Mesenchymal stem cell (in vitro differentiated cells and primary cell): ENCODE measurements around the gene ASCL5.

ENCODE experiments used
- DNase-seq: peaks from one replicate; pipeline ENCODE4 v3.0.0-alpha.2; 2013
- H2AFZ ChIP-seq: one replicate; pipeline ENCODE4 v1.6.1; 2013; ENCODE audit warnings: low read depth, mild to moderate bottlenecking, control low read depth, inconsistent platforms, low read length, moderate library complexity
- H2AK5ac ChIP-seq: 2 replicates; pipeline ENCODE4 v1.6.1; 2013; ENCODE audit warnings: low read length, moderate library complexity, mild to moderate bottlenecking, inconsistent platforms; ENCODE audit not compliant: severe bottlenecking
- H2BK120ac ChIP-seq: one replicate; pipeline ENCODE4 v1.6.1; 2013; ENCODE audit warnings: low read depth, mild to moderate bottlenecking, inconsistent platforms, low read length, moderate library complexity
- H2BK12ac ChIP-seq, 2 experiments: one replicate each; pipeline ENCODE4 v1.6.1; 2013; ENCODE audit warnings: inconsistent platforms in 2 of 2, low read length in 2 of 2, mild to moderate bottlenecking in 2 of 2, moderate library complexity in 2 of 2, control low read depth in 1 of 2
- H2BK15ac ChIP-seq: one replicate; pipeline ENCODE4 v1.6.1; 2013; ENCODE audit warnings: mild to moderate bottlenecking, low read depth, inconsistent platforms; ENCODE audit not compliant: poor library complexity, severe bottlenecking
- H2BK5ac ChIP-seq: 2 replicates; pipeline ENCODE4 v1.6.1; 2013; ENCODE audit warnings: low read depth, mild to moderate bottlenecking, low read length, control low read depth, inconsistent platforms; ENCODE audit not compliant: poor library complexity, severe bottlenecking
- H3K14ac ChIP-seq, 2 experiments: one replicate each; pipeline ENCODE4 v1.6.1; 2013; ENCODE audit warnings: inconsistent platforms in 2 of 2, low read length in 2 of 2, control low read depth in 1 of 2, mild to moderate bottlenecking in 1 of 2, moderate library complexity in 1 of 2
- H3K18ac ChIP-seq, 2 experiments: one replicate each; pipeline ENCODE4 v1.6.1; 2013; ENCODE audit warnings: inconsistent platforms in 2 of 2, low read length in 2 of 2, control low read depth in 1 of 2, low read depth in 1 of 2, mild to moderate bottlenecking in 1 of 2
- H3K23ac ChIP-seq, 2 experiments: one replicate each; pipeline ENCODE4 v1.6.1; 2013; ENCODE audit warnings: inconsistent platforms in 2 of 2, low read length in 2 of 2, mild to moderate bottlenecking in 2 of 2, moderate library complexity in 2 of 2, control low read depth in 1 of 2
- H3K27ac ChIP-seq: 2 replicates; pipeline ENCODE4 v1.5.1; 2013; ENCODE audit warnings: mild to moderate bottlenecking, moderate library complexity, low read length, control low read depth, inconsistent platforms; ENCODE audit not compliant: poor library complexity, severe bottlenecking
- H3K27me3 ChIP-seq, 2 experiments: 2 replicates each; pipeline versions ENCODE4 v1.6.1 to v1.7.0; 2013; ENCODE audit warnings: low read length in 2 of 2, mild to moderate bottlenecking in 2 of 2, moderate library complexity in 2 of 2, control low read depth in 1 of 2, inconsistent platforms in 1 of 2; ENCODE audit not compliant: control insufficient read depth in 1 of 2, insufficient read depth in 1 of 2
- H3K36me3 ChIP-seq, 2 experiments: 2 replicates each; pipeline versions ENCODE4 v1.6.1 to v1.7.0; 2013; ENCODE audit warnings: low read length in 2 of 2, control low read depth in 1 of 2, inconsistent platforms in 1 of 2, low read depth in 1 of 2, mild to moderate bottlenecking in 1 of 2; ENCODE audit not compliant: insufficient read depth in 2 of 2, control insufficient read depth in 1 of 2
- H3K4ac ChIP-seq, 2 experiments: one replicate each; pipeline ENCODE4 v1.6.1; 2013; ENCODE audit warnings: inconsistent platforms in 2 of 2, low read length in 2 of 2, mild to moderate bottlenecking in 2 of 2, moderate library complexity in 2 of 2, control low read depth in 1 of 2, low read depth in 1 of 2
- H3K4me1 ChIP-seq: 2 replicates; pipeline ENCODE4 v1.6.1; 2013; ENCODE audit warnings: low read depth, low read length, control low read depth; ENCODE audit not compliant: control insufficient read depth, insufficient read depth
- H3K4me2 ChIP-seq: 2 replicates; pipeline ENCODE4 v1.6.1; 2013; ENCODE audit warnings: low read length, mild to moderate bottlenecking, inconsistent platforms; ENCODE audit not compliant: poor library complexity, severe bottlenecking
- H3K4me3 ChIP-seq, 2 experiments: 2 replicates each; pipeline versions ENCODE4 v1.5.1 to v1.7.0; 2013; ENCODE audit warnings: low read length in 2 of 2, mild to moderate bottlenecking in 2 of 2, control low read depth in 1 of 2, low read depth in 1 of 2; ENCODE audit not compliant: insufficient read depth in 1 of 2
- H3K79me1 ChIP-seq: replicated peaks from 2 replicates; pipeline ENCODE4 v1.6.1; 2013; ENCODE audit warnings: mild to moderate bottlenecking, control low read depth, low read length, inconsistent platforms; ENCODE audit not compliant: poor library complexity, severe bottlenecking
- H3K9ac ChIP-seq: 2 replicates; pipeline ENCODE4 v1.7.0; 2013; ENCODE audit warnings: mild to moderate bottlenecking, low read length, moderate library complexity
- H3K9me3 ChIP-seq: 2 replicates; pipeline ENCODE4 v1.7.0; 2013; ENCODE audit warnings: mild to moderate bottlenecking, low read length; ENCODE audit not compliant: control insufficient read depth
- H4K8ac ChIP-seq: one replicate; pipeline ENCODE4 v1.6.1; 2013; ENCODE audit warnings: inconsistent platforms, mild to moderate bottlenecking, low read length, moderate library complexity
- H4K91ac ChIP-seq: one replicate; pipeline ENCODE4 v1.6.1; 2013; ENCODE audit warnings: mild to moderate bottlenecking, low read length, inconsistent platforms
- WGBS: methylation state at CpG from one replicate; pipeline ENCODE4 v1.1.7; 2013; ENCODE audit warnings: mixed read lengths; 5-methylcytosine and 5-hydroxymethylcytosine counted together

The ASCL5 gene

DNA sequence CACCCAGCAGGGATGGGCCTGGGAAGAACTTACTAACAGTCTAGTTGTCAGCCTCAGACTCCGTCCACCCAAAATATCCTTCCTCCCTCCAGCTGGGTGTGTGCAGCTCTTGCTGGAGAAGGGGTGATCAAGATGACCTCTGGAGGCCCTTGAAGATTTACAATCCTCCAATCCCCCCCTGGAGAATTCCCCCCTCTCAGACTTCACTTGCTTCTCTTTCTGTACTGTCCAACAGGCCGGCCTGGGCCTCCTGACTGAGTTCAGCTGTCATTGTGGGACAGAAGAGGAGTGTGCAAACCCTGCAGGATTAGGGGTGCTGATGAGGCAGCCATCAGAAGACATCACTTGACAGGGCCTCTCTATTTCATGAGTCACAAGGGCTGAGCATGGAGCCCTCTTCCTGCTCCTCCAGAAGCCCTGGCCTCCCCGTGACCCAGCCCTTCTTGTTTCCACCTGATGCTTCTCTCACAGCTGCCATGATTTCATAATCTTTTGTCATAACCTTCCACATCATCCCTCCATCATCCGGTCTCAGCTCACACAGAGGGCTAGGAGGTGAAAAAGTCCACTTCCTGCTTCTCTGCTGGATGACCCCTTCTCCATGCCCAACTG is 46.1 kb upstream of the ASCL5 start:
- no peak overlapping the region for H3K27ac ChIP-seq
- H4K8ac ChIP-seq, result no peak overlapping the region
- H3K18ac ChIP-seq, result no peak overlapping the region
- H3K27me3 ChIP-seq, result no peaks in the 10 kb centered on the region
- H3K4me3 ChIP-seq, result no peak overlapping the region
- H2BK5ac ChIP-seq, result no peak overlapping the region
- peak; percentile 22 for DNase-seq
- H3K4me2 ChIP-seq, result no peak overlapping the region
- no peak overlapping the region for H3K14ac ChIP-seq
- no peaks in the 10 kb centered on the region for H3K79me1 ChIP-seq
- no peak overlapping the region for H2AFZ ChIP-seq
- H2AK5ac ChIP-seq, result no peak overlapping the region
- no peak overlapping the region for H2BK15ac ChIP-seq
- no peak overlapping the region for H4K91ac ChIP-seq
- no peaks in the 10 kb centered on the region for H3K36me3 ChIP-seq
- H2BK12ac ChIP-seq, result no peak overlapping the region
- H3K4ac ChIP-seq, result no peak overlapping the region
- H3K4me1 ChIP-seq, result peaks cover 5% of the 10 kb centered on the region
- no peaks in the 10 kb centered on the region for H3K9me3 ChIP-seq
- no peak overlapping the region for H2BK120ac ChIP-seq
- no peak overlapping the region for H3K23ac ChIP-seq
- no peak overlapping the region for H3K9ac ChIP-seq
- 73% methylated on average over 4 of the region's 4 CpGs for WGBS

DNA sequence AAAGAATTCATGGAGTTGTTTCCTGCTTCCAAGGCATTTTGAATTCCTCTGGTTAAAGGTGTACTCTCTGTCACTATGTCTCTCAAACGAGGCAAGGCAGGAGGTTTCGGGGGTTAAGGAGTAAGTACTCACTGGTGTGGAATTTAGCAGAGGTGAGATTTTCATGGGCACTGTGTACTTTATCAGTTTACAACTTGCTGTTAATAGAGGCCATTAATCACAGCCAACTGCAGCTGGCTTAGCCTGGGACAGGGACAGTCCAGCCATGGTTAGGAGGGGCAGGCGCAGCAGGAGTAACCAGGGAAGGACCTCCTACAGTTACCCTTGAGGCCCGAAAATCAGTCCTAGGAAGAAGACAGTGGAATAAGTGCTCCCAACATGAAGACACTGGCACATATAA is 45.3 kb upstream of the ASCL5 start:
- Histone ChIP-seq H4K8ac (no peak overlapping the region), H2BK5ac (no peak overlapping the region), H2BK120ac (no peak overlapping the region), H2BK15ac (no peak overlapping the region), H3K4me1 (peaks cover 5% of the 10 kb centered on the region), H3K79me1 (no peaks in the 10 kb centered on the region), H2BK12ac (peak overlapping the region in 1 of 2 experiments; percentile 56), H2AFZ (no peak overlapping the region), H3K36me3 (no peaks in the 10 kb centered on the region), H3K9ac (no peak overlapping the region), H3K23ac (no peak overlapping the region), H3K4ac (no peak overlapping the region), H3K4me3 (no peak overlapping the region), H3K9me3 (no peaks in the 10 kb centered on the region), H2AK5ac (no peak overlapping the region), H3K27me3 (peaks cover 0 to 3% of the 10 kb centered on the region in 2 experiments), H3K4me2 (no peak overlapping the region), H3K14ac (no peak overlapping the region), H3K27ac (no peak overlapping the region), H3K18ac (no peak overlapping the region), H4K91ac (no peak overlapping the region)
- DNase-seq, result no peak
- 50% methylated on average over 4 of the region's 4 CpGs for WGBS

DNA sequence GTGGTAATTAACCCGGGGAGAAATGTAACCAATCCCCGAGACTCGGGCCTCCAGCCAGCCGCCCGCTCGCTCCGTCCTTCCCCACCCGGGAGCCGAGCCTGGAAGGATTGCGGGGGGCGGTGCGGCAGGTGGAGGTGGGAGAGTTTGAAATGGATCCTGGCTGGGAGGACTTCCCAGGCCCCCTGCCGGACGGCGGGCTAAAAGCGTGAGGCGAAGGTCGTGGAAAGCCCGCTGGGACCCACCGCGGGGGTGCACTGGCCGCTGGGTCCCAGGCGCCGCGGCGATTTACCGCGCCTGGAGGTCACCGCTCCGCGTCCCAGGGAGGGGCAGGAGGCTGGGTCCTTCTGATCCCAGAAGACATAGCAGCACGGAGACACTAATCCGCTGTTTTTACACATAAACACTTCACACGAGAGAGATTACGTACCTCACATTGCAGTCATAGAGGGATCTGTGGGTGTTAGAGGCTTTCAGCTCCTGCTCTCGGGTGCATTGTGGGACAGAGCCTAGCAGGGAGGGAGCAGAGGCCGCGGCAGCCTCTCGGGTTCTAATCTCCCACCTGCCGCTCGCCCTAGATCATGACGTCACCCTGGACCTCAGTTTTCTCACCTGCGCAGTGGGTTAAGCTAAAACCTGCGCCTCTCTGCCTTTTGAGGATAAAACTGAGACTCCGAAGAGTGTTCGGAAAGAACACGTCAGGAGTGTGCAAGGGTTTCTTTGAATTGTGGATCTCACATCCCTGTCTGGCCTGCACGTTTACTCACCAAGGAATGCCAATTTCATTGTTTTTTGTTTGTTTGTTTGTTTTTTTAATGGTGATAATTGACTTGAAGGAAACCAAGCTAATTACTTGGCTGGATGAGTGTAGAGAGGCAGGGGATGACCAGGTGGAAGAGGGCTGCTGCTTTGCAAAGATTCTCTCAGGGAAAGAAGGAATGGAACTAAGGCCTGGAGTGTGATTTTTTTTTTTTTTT is 44.4 kb upstream of the ASCL5 start:
- peak overlapping the region; percentile 46 for H3K27ac ChIP-seq
- no peaks in the 10 kb centered on the region for H3K79me1 ChIP-seq
- no peak overlapping the region for H3K4ac ChIP-seq
- H3K4me3 ChIP-seq, result peak overlapping the region; percentile 65 to 85
- peak overlapping the region in 1 of 2 experiments; percentile 24 for H3K23ac ChIP-seq
- H3K4me1 ChIP-seq, result peaks cover 7% of the 10 kb centered on the region
- no peak overlapping the region for H3K14ac ChIP-seq
- H3K9me3 ChIP-seq, result no peaks in the 10 kb centered on the region
- H3K27me3 ChIP-seq, result peaks cover 0 to 6% of the 10 kb centered on the region in 2 experiments
- WGBS, result 9% methylated on average over 37 of the region's 48 CpGs
- peak overlapping the region; percentile 91 for H2AFZ ChIP-seq
- no peak overlapping the region for H2AK5ac ChIP-seq
- H3K18ac ChIP-seq, result peak overlapping the region; percentile 70 to 72
- DNase-seq, result peak; percentile 82
- H4K8ac ChIP-seq, result peak overlapping the region; percentile 76
- H3K9ac ChIP-seq, result peak overlapping the region; percentile 91
- H2BK5ac ChIP-seq, result peak overlapping the region; percentile 40
- peak overlapping the region in 1 of 2 experiments; percentile 70 for H2BK12ac ChIP-seq
- peak overlapping the region; percentile 99 for H3K4me2 ChIP-seq
- H4K91ac ChIP-seq, result no peak overlapping the region
- no peaks in the 10 kb centered on the region for H3K36me3 ChIP-seq
- H2BK15ac ChIP-seq, result no peak overlapping the region
- H2BK120ac ChIP-seq, result no peak overlapping the region

DNA sequence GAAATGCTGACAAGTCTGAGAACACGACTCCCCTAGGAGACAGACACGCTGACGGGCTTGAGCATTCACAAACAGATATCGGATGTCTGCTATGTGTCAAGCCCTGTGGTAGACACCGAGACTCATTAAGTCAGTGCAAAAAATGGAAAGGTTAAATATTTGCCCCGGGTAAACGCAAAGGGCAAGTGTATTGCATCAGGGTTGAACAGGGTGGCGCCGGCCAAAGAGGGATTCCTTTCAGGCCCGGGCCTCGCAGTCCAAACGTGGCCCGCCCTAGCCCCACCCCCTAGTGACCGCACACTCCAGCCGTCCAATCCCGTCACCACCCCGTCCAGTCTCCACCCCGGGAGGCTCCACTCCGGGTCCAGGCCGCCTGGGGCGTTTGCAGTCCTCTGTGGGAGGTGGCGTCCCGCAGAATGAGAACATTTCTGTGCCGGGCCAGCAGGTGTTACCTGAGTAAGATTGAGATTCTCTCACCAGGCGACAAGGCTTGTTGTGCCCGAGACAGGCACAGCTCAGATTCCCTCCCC is 43.6 kb upstream of the ASCL5 start:
- no peak overlapping the region for H4K91ac ChIP-seq
- DNase-seq, result peak; percentile 95
- H3K36me3 ChIP-seq, result no peaks in the 10 kb centered on the region
- H2AK5ac ChIP-seq, result no peak overlapping the region
- H3K4ac ChIP-seq, result no peak overlapping the region
- no peaks in the 10 kb centered on the region for H3K9me3 ChIP-seq
- H3K4me2 ChIP-seq, result peak overlapping the region; percentile 99
- H2BK5ac ChIP-seq, result no peak overlapping the region
- no peak overlapping the region for H2BK120ac ChIP-seq
- H3K79me1 ChIP-seq, result no peaks in the 10 kb centered on the region
- H2BK12ac ChIP-seq, result no peak overlapping the region
- H3K14ac ChIP-seq, result no peak overlapping the region
- H3K23ac ChIP-seq, result peak overlapping the region in 1 of 2 experiments; percentile 24
- H3K27me3 ChIP-seq, result peaks cover 4 to 11% of the 10 kb centered on the region in 2 experiments
- peak overlapping the region; percentile 46 for H3K27ac ChIP-seq
- H4K8ac ChIP-seq, result no peak overlapping the region
- peak overlapping the region; percentile 91 for H2AFZ ChIP-seq
- peak overlapping the region in 1 of 2 experiments; percentile 70 for H3K18ac ChIP-seq
- WGBS, result under 1% methylated on average over 26 of the region's 26 CpGs
- peak overlapping the region; percentile 91 for H3K9ac ChIP-seq
- H3K4me3 ChIP-seq, result peak overlapping the region; percentile 65 to 85
- H2BK15ac ChIP-seq, result peak overlapping the region; percentile 78
- H3K4me1 ChIP-seq, result peaks cover 7% of the 10 kb centered on the region
